SK-N-SH (cell line): ENCODE measurements around the gene WDR87.

Experiments used
- EP300 ChIP-seq, 2 experiments: IDR thresholded peaks; 2 replicates each; pipeline versions ENCODE4 v1.4.0 to v1.6.1; 2012; ENCODE audit warnings: borderline replicate concordance in 1 of 2, low read depth in 1 of 2, low read length in 1 of 2
- EZH2phosphoT487 ChIP-seq: fragments of 200-600 bp; sonication (generic); IDR thresholded peaks from 2 replicates; pipeline ENCODE4 v1.6.1; 2017; ENCODE audit warnings: low read depth, mixed run types, mild to moderate bottlenecking, antibody characterized with exemption, moderate library complexity, borderline replicate concordance
- RFX5 ChIP-seq: IDR thresholded peaks from 2 replicates; pipeline ENCODE4 v1.6.1; 2012; ENCODE audit warnings: mild to moderate bottlenecking, improper control_type of control experiment, low read length
- TF ChIP-seq, protein P1 (sequence below): fragments of 200-600 bp; sonication (generic); IDR thresholded peaks from 2 replicates; pipeline ENCODE4 v1.6.1; 2017; ENCODE audit warnings: antibody characterized with exemption, mild to moderate bottlenecking, moderate library complexity

DNA sequence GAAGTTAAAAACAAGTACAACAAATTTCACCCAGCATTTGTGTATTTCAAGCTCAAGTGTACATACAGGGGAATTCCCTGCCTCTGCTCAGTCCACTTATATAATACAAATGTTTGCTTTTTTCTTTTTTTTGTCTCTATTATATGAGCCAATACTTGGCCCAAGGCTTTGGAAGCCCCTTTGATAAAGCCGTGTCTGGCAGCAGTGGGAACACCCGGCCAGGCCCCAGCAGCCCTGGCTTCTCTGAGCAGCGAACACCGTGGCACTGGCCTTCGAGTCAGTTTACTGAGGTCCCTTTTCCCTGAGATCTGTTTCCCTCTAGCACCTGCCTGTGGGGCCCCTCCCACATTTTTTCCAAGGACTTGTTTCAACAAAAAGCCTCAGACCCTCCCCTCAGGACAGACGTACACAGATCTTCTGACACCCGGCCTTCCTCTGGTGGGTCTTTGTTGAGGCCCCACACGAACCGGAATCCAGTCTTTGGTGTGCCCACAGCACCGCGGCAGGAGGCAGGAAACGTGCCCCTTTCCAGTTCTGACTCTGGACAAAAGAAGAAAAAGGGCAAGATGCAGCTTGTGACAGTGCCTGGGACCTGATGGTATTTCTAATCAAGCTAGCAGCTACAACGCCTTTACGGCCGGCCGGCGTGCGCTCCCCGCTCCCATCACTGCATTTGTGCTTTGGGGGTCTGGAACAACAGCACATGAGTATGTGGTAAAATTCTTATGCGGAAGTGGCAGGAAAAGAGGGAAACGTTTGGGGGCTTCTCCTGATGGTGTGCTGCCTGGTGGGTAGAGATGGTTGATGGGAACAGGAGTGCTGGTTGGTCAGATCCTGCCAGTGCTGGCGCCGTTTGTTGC lies 14.4 kb upstream of the WDR87 start:
- TF ChIP-seq RFX5 (no peak), EP300 (IDR thresholded peaks at IDR 0.05; ENCODE audit: borderline replicate concordance in 1 of 2, low read depth in 1 of 2, low read length in 1 of 2) (no peak), EZH2phosphoT487 (no peak)
- TF ChIP-seq, protein P1, sequence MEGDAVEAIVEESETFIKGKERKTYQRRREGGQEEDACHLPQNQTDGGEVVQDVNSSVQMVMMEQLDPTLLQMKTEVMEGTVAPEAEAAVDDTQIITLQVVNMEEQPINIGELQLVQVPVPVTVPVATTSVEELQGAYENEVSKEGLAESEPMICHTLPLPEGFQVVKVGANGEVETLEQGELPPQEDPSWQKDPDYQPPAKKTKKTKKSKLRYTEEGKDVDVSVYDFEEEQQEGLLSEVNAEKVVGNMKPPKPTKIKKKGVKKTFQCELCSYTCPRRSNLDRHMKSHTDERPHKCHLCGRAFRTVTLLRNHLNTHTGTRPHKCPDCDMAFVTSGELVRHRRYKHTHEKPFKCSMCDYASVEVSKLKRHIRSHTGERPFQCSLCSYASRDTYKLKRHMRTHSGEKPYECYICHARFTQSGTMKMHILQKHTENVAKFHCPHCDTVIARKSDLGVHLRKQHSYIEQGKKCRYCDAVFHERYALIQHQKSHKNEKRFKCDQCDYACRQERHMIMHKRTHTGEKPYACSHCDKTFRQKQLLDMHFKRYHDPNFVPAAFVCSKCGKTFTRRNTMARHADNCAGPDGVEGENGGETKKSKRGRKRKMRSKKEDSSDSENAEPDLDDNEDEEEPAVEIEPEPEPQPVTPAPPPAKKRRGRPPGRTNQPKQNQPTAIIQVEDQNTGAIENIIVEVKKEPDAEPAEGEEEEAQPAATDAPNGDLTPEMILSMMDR, result no peak
